Activated CD8-positive, alpha-beta memory T cell treated with anti-CD3 and anti-CD28 coated beads, Interleukin-2, amount 50 U/mL, for 24 hours (primary cell): ENCODE measurements around the gene CMTM2.
"Not testable (repeated sequence)": the region's sequence is repeated elsewhere in the genome, so short reads cannot be mapped to it uniquely, and the experiment has no call there.

Experiments used
- DNase-seq: peaks from one replicate; pipeline ENCODE4 v3.0.0-alpha.2; 2020; ENCODE audit errors: extremely low read depth

CMTM2 gene

DNA sequence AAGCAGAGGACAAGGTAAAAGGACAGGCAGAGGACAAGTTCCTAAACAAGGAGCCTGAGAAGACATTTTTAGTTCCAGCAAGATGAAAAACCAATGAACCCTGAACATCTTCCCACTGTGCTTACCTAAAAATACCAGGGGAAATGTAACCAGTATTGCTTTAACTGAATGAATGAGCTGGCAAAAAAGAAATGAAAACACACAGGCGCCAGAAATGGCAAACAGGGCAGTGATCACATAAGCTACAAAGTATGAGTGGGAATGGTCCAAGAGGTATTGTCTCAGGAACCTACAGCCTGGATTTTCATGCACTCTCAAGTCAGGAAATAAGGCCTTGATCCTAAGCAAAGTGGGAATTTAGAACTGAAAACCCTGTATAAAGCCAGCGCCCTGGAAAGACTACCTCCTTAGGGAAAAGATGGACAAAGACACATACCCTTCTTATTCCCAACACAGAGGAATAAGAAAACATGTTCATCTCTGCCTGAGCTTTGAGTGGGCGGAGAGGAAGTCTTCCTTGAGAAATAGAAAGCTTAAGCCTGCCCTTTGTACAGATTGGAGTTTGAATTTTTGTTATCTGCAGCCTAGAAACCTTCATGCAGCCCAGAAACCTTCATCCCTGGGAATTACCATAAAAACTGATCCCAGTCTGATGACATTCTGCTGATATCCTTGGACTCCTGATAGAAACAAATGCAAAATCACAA is 2.1 kb downstream of the CMTM2 start:
- DNase-seq = no peak

DNA sequence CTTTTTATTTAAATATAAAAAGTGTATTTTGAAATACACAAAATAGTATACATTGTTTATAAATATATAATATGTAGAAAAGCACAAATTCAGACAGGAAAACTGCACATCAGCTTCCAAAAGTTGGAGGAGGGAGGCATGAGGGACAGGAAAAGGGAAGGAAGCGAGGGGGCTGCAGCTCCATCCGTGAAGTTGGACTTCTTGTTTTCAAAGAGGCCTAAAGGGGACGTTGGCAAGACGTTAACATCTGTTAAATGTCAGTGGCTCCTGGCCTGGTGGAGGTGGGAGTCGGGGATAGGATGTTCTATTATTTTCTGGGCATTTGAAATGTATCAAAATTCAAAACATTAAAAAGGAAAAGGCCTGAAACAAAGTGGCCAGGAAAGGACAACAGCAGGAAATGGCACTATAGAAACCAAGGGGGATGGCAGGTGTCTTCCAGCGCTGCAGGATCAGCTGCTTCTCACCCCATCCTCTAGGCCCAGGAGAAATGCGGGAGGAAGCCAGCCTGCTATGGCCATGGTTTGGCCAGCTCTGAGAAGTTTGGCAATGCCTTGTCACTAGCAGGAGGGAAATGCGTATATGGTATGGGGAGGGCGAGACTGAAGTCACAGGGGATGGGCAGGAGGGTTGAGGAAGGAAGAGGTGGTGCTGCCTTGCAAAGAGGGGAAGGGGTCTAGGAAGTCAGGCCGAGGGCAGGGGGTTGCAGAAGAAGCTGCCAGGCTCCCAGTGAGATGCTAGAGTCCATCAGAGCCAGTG is 6.4 kb downstream of the CMTM2 start:
- no peak for DNase-seq

DNA sequence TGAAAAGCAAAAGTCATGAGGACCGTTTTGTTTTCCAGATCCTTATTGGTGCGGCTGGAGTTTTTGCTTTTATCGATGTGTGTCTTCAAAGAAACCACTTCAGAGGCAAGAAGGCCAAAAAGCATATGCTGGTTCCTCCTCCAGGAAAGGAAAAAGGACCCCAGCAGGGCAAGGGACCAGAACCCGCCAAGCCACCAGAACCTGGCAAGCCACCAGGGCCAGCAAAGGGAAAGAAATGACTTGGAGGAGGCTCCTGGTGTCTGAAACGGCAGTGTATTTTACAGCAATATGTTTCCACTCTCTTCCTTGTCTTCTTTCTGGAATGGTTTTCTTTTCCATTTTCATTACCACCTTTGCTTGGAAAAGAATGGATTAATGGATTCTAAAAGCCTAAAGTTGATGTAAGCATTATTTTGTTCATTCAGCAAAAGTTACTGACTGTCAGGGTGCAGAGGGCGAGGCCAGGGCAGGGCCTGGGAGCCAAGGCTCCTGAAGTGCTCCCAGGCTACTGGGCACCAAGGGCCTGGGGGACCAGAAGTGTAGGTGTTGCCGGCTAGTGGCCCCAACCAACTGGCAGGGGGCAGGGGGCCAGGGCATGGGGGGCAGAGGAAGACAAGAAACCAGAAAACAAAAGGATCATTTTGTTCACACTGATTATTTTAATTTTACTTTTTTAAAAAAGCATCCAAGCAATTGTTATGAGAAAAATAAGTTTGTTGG is 8.8 kb downstream of the CMTM2 start:
- no peak for DNase-seq

DNA sequence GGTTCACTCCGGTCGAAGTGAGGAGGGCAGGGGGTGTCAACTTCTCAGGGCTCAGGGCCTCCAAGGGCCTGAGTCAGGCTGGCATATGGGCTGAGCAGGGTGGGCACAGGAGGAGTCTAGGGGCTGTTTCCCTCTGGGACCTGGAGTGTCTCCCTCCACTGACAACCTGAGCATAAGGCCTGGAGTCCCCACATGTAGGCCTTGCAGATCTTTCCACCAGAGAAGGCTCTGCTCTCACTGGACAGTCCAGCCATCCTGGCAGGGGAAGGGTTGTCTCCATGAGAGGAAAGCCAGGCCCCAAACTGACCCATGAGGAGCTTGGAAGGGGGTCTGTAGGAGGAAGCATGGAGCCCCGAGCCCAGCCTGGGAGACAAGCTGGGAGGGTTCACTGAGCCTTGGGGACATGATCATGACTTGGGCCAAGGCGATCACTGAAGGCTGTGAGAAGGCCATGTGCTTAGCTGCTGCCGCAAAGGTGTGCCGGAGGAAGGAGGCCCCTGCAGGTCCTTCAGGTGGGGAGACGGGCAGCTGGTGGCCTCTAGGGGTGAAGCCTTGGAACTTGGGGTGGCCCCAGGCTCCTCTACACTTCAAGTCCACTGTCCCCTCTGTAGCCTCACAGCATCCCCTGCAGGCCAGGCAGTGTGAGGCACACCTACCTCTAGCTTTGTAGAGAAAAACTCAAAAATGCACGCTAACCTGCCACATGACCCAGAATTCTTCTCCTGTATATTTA is 9.9 kb downstream of the CMTM2 start:
- no peak for DNase-seq

DNA sequence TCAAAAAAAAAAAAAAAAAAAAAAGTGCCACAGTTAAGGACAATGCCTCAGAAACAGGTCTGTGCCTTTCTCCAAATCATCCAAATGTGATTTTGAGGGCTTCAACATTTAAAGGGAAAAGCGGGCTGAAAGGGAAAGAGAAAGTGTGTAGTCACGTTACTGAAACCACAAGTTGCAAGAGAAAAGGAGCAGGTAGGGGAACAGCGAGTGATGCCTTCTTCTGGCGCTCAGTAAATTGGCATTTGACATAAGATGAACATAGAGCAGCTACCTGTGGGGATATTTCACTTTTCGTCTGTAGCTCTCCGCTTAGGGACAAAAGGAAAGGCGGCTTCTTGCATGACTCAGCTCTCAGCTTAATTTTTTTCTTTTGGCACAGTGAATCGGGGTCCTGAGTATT is 11.1 kb downstream of the CMTM2 start:
- no peak for DNase-seq

DNA sequence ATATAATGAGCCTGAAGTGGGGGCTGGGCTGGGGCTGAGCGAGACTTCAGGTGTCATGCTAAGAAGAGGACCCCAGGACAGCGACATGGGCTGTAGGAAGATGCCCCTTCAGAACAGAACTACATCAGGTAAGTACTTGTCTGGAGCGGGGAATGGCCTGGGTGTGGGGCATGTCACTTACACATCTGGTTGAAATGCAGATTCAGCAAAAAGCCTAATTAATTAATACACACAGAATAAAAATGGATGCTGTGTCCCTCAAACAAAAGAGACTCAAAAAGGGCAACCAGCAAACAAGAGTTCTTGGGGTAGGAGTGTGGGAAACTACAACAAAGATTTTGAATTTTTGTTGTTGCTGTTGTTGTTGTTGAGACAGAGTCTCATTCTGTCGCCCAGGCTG is 11.8 kb downstream of the CMTM2 start:
- no peak for DNase-seq

DNA sequence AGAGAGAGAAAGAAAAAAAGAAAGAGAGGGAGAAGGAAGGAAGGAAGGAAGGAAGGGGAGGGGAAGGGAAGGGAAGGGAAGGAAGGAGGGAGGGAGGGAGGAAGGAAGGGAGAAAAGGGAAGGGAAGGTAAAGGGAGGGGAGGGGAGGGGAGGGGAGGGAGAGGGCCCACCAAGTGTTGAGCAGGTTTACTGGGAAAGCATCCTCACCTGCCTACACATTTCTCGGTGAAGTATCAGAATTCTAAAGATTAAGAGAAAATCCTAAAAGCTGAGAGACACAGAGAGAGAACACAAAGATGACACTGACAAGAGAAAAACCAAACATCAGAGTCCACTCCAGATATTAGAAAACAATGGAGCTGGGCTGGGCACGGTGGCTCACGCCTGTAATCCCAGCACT is 13.0 kb downstream of the CMTM2 start:
- DNase-seq = no peak

DNA sequence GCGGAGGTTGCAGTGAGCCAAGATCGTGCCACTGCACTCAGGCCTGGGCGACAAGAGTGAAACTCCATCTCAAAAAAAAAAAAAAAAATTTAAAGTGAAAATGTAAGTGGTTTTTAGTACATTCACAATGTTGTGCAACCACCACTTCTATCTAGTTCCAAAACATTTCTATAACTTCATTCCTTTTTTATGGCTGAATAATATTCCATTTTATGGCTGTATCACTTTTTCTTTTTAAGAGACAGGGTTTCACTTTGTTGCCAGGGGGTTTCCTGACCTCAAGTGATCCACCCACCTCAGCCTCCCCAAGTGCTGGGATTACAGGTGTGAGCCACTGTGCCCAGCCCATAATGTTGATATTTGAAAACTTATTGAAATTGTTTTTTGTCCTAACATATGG is 13.6 kb downstream of the CMTM2 start:
- DNase-seq = no peak

DNA sequence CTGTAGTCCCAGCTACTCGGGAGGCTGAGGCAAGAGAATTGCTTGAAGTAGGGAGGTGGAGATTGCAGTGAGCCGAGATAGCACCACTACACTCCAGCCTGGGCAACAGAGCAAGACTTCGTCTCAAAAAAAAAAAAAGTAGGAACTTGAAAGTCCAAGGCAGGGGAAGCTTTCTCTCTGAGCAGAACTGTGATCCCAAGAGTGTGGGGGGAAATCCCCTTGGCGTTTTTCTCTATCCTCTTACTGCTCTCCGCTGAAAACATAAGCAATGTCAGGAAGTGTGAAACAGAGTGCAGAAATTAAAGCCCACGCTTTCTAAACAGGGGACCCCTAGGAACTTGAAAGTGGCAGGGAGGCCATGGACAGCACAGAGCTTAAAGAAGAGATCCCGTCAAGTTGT is 15.5 kb downstream of the CMTM2 start:
- DNase-seq = no peak

DNA sequence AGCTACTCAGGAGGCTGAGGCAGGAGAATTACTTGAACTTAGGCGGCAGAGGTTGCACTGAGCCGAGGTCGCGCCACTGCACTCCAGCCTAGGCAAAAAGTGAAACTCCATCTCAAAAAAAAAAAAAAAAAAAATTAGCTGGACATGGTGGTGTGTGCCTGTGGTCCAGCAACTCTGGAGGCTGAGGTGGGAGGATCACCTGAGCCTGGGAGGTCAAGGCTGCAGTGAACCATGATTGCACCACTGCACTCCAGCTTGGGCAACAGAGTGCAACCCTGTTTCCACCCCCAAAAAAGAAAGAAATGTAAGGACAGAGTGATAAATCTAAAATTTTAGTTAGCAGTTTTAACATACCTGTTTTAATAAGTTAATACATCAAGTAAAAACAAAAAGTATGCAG is 17.3 kb downstream of the CMTM2 start:
- not testable (repeated sequence) for DNase-seq

DNA sequence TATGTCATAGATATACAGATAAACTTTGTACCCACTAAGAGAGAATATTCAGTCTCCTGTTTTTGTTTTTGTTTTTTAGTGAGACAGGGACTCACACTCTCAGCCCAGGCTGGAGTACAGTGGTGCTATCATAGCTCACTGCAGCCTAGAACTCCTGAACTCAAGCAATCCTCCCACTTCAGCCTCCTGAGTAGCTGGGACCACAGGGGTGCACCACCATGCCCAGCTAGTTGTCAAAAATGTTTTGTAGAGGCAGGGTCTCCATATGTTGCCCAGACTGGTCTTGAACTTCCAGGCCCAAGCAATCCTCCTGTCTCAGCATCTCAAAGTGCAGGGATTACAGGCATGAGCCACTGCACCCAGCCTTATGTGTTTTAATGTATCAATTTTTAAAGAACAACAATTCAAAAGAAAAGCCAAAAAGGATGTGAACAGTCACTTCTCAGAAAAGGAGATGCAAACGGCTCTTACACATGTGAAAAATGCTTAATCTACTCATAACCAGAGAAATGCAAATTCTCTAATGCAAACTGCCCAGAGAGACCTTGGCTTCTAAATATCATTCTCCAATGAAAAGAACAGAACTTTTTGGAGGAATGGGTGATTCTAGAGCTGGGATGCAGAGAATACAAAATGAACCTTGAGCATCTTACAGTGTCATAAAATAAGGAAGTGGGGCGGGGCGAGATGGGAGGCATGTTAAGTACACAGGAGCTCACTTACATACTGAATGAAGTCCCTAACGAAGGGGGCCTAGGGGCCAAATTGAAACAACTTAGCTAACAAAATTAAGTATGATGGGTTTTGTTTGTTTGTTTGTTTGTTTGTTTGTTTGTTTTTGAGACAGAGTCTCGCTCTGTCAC is 18.0 kb downstream of the CMTM2 start:
- no peak for DNase-seq

DNA sequence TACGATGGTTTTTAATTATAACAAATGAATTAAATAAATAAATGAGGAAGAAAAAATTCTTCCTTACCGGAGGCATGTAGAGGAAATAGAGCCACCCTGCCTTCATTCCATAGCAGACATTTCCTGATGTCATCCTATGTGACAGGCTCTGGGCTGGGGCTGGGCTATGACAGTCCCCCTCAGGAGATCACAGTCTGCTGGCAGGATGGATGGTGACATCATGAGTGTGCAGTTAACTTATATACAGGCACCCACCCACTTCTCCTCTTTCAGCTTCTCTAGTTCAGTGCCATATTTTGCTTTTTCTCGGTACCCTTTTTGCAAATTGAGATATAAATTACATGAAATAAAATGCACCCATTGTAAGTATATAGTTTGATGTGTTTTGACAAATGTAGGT is 18.8 kb downstream of the CMTM2 start:
- no peak for DNase-seq

DNA sequence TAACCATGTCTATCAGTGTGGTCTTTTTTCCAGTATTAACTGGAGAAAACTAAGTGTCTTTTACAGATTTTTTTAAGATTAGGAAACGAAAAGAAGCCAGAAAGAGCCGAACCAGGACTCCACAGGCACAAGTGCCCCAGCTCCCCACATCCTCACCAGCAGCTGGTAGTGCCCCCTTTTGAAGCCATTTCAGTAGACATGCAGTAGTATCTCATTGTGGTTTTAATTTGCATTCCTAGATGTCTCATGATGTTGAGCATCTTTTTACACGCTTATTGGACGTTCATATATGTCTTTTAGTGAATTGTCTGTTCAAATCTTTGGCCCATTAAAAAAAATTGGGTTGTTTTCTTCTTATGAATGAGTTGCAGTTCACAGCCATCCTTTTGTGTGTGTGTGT is 20.5 kb downstream of the CMTM2 start:
- no peak for DNase-seq

DNA sequence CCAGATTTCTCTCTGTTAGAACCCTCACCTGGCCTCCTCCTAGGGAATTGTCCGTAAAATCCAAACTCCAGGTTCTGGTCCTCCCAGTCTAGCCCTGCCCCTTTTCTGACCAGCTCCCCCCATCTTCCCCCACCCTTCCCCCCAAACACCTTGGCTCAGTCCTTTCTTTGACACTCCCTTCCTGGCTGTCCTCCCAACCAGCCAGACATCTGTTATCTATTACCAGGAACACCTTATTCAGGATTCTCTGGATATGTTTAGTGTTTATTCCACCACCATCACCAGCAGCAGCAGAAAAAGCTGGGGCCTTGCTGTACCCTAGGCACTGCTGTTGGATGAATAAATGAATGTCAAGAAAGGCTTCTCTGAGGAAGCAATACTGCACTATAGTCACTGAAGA is 21.2 kb downstream of the CMTM2 start:
- no peak for DNase-seq

DNA sequence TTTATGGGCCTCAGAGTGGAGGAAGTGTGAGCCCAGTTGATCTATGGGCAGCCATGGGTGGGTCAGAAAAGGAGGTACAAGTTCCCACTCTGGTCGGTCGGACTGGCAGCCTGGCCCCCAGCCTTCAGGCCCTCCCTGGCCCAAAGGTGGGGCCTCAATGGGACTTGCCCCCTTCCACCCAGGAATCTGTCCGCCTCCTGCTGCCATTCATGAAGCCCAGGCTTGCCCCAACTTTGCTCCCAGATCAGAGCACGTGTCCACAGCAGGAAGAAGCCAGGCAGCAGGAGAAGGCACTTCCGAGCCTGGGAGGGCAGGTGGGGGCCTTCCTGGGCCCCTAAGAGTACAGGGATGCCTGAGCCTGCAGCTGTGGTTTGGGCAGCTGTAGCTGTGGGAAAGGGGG is 22.2 kb downstream of the CMTM2 start:
- no peak for DNase-seq

DNA sequence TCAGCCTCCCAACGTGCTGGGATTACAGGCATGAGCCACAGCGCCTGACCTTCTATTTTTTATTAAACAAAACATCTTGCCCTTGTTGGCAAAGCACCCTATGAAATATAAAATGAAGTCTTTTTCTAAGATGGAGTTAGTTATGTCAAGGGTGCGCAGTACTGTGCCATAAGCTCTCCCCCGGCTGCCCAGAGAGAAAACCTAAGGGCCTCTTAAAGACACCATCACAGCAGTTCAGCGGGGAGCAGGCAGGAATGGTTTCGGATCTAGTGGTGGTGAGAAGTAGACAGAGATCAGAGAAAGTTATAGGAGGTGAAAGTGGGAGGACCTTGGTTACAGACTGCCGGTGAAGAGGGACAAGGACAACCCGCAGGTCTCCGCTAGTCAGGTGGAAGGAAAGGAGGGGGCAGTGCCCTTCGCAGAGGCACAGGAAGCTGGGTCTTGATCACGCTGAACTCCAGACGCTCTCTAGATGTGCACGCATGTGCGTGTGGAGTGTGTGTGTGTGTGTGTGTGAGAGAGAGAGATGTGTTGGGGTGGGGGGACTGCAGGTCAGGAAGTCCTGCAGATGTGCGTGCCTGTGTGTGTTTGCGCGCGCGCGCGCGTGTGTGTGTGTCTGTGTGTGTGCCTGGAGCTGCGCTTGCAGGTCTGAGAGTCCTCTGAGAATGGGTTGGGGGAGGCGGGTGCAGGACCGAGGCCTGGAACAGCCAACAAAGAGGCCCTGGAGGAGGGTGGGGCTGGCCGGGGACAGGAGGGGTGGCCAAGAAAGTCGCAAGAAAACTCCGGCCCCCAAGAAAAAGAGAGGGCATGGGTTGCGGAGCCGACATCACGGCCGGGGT is 24.5 kb downstream of the CMTM2 start:
- DNase-seq = peak; percentile 21

DNA sequence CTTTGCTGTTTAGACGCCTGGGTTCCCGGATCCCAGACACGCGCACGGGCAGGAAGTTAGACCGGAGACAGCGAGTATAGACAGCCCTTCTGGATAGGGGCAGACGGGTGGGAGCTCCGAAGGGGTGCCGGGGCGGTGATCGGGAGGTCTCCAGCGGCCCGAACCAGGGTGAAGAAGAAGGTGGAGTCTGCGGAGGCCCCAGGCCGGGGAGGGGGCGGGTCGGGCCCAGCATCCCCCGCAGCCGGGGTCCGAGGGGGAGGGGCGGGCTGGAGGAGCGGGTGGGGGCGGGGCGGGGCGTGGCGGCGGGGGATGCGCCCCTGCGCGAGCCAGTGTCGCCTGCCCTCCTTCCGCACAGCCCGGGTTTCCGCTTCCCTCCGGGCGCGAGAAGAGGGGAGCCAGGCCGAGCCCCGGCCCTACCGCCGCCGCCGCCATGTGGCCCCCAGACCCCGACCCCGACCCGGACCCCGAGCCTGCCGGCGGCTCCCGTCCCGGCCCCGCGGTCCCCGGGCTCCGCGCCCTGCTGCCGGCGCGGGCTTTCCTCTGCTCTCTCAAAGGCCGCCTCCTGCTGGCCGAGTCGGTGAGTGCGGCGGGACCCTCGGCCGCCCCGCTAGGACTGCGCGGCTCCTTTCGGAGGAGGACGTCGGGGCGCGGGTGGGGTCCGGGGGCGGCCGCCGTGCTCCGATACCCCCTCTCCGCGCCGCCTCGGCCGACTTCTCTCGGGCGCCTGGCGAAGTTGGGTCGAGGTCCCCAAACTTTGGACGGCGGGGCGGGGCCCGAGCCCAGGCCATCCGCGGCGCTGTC is 25.3 kb downstream of the CMTM2 start, which contains the start of gene CMTM3:
Gene CMTM3, plus strand, starts transcription at position 329 of the 801 bp plus-strand sequence. Its CDS starts 102 bp downstream, at position 431.
- DNase-seq = peak; percentile 32

DNA sequence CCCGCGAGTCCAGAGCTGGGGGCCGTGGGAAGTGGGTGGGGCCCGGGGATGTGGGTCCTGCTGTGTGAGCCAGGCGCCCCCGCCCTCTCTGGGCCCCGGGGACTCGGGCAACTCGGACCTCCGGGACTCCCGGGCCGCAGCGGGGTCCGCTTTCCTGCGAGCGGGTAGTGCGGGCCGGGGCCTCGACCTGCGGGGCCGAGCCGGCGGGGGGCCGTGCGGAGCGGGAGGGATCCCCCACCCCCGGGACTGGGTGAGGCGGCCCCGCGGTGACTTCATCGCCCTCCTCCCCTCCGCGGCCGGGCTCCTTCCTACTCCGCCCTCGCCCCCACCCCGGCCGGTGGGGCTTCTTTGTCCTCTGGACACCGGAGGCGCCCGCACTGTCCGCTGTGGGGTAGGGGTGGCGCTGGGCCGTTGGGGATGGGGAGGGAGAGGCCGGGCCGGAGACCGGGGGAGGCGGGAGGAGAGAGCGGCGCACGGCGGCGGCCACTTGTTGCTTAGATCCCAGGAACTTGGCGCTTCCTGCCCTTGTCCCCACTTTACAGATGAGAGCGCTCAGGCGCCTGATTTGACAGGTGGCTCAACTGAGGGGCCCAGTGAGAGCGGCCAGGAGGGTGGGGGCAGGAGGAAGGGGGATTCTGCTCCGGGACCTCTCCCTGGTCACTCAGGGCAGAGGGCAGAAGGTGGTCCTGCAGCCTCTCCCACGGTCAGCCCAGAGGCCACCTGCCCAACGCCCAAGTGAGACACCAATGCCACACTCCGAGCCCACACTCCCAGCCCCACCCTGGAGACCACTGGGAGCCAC is 26.1 kb downstream of the CMTM2 start:
- DNase-seq = no peak
